ENCODE results near the gene SPACDR. TPM values are rescaled to one million over a fixed set of nuclear protein-coding genes. Genes with fewer than 3 reads are reported as not detected.

The SPACDR gene
- total RNA-seq, 2 experiments from 2014 or later: 0.64 to 0.93 TPM

GRCh38 chr7:100486111-100486636 lies 22.1 kb upstream of the SPACDR start:
- POLR2A ChIA-PET: no interaction called here
- H3K9me3 ChIP-seq (ENCODE audit: control insufficient read depth in 1 of 2, insufficient read depth in 1 of 2, low read length in 2 of 2): no peaks in the 10 kb centered on the region
- TF ChIP-seq, protein P1, sequence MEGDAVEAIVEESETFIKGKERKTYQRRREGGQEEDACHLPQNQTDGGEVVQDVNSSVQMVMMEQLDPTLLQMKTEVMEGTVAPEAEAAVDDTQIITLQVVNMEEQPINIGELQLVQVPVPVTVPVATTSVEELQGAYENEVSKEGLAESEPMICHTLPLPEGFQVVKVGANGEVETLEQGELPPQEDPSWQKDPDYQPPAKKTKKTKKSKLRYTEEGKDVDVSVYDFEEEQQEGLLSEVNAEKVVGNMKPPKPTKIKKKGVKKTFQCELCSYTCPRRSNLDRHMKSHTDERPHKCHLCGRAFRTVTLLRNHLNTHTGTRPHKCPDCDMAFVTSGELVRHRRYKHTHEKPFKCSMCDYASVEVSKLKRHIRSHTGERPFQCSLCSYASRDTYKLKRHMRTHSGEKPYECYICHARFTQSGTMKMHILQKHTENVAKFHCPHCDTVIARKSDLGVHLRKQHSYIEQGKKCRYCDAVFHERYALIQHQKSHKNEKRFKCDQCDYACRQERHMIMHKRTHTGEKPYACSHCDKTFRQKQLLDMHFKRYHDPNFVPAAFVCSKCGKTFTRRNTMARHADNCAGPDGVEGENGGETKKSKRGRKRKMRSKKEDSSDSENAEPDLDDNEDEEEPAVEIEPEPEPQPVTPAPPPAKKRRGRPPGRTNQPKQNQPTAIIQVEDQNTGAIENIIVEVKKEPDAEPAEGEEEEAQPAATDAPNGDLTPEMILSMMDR (IDR thresholded peaks at IDR 0.05): no peak
- intact Hi-C loops (cut with DNase I, micrococcal nuclease): no loop called here
- H3K36me3 Mint-ChIP-seq (ENCODE audit: low read depth): no peaks in the 10 kb centered on the region
- no peak for ATAC-seq (ENCODE audit: poor library complexity)
- no peak overlapping the region for H3K27ac ChIP-seq (ENCODE audit: low read depth in 1 of 2, low read length in 2 of 2)
- peaks cover 27% of the 10 kb centered on the region for H3K4me1 Mint-ChIP-seq (ENCODE audit: low read depth)
- no peaks in the 10 kb centered on the region for H3K27me3 Mint-ChIP-seq
- H3K4me3 ChIP-seq (ENCODE audit: low read length): no peak overlapping the region
- H3K36me3 ChIP-seq (ENCODE audit: insufficient read depth, low read length): no peaks in the 10 kb centered on the region
- CTCF ChIA-PET: interaction anchor here (1.2 kb wide), 1 partner anchor 74 kb away, joined by 3 read pairs; no protein-coding TSS in a partner anchor
- H3K27ac Mint-ChIP-seq: peak overlapping the region; percentile 43
- no peaks in the 10 kb centered on the region for H3K9me3 Mint-ChIP-seq
- no peaks in the 10 kb centered on the region for H3K27me3 ChIP-seq (ENCODE audit: control insufficient read depth in 1 of 2, insufficient read depth in 2 of 2, low read length in 2 of 2)
- H3K4me3 Mint-ChIP-seq: no peak overlapping the region
- peaks cover 39% of the 10 kb centered on the region for H3K4me1 ChIP-seq (ENCODE audit: insufficient read depth, low read length)
- DNase-seq: no peak

GRCh38 chr7:100485471-100485876 lies 21.4 kb upstream of the SPACDR start:
- Histone ChIP-seq H3K27ac (ENCODE audit: low read depth in 1 of 2, low read length in 2 of 2) (no peak overlapping the region), H3K4me3 (ENCODE audit: low read length) (no peak overlapping the region), H3K36me3 (ENCODE audit: insufficient read depth, low read length) (no peaks in the 10 kb centered on the region), H3K4me1 (ENCODE audit: insufficient read depth, low read length) (peaks cover 40% of the 10 kb centered on the region), H3K27me3 (ENCODE audit: control insufficient read depth in 1 of 2, insufficient read depth in 2 of 2, low read length in 2 of 2) (no peaks in the 10 kb centered on the region), H3K9me3 (ENCODE audit: control insufficient read depth in 1 of 2, insufficient read depth in 1 of 2, low read length in 2 of 2) (no peaks in the 10 kb centered on the region)
- Mint-ChIP-seq H3K4me1 (ENCODE audit: low read depth) (peaks cover 27% of the 10 kb centered on the region), H3K27me3 (no peaks in the 10 kb centered on the region), H3K4me3 (peak overlapping the region; percentile 20), H3K36me3 (ENCODE audit: low read depth) (no peaks in the 10 kb centered on the region), H3K9me3 (no peaks in the 10 kb centered on the region), H3K27ac (peak overlapping the region; percentile 43)
- DNase-seq (peak in 1 of 14 experiments; percentile 51), ATAC-seq (ENCODE audit: poor library complexity) (no peak)
- ChIA-PET CTCF (interaction anchor here (1.0 kb wide), 2 partner anchors 16 to 74 kb away, joined by 3 read pairs; no protein-coding TSS in a partner anchor), POLR2A (no interaction called here)
- intact Hi-C loops (cut with DNase I, micrococcal nuclease): no loop called here
- TF ChIP-seq, protein P1 (IDR thresholded peaks at IDR 0.05): no peak

DNA sequence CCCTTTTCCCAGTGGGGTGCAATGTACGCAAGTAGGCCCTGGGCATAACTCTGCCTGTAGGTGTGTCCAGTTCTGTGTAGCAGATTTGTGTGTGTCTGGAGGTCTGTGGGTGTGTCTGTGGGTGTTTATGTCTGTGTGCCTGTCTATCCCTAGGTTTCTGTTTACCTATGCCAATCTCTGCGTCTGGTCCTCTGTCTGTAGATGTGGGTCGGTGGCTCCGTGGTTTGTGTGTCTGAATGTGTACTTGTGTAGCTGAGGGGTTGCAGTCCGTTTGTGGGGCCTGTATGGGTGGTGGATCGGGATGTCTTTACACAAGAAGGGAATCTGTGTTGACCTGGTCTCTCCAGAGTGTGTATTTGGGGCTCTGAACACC lies 20.6 kb upstream of the SPACDR start:
- ChIA-PET POLR2A (no interaction called here), CTCF (interaction anchor here (1.0 kb wide), 2 partner anchors 16 to 75 kb away, joined by 3 read pairs; no protein-coding TSS in a partner anchor)
- peak overlapping the region; percentile 71 for H3K4me3 Mint-ChIP-seq
- no peaks in the 10 kb centered on the region for H3K9me3 ChIP-seq (ENCODE audit: control insufficient read depth in 1 of 2, insufficient read depth in 1 of 2, low read length in 2 of 2)
- H3K27me3 ChIP-seq (ENCODE audit: control insufficient read depth in 1 of 2, insufficient read depth in 2 of 2, low read length in 2 of 2): no peaks in the 10 kb centered on the region
- H3K36me3 Mint-ChIP-seq (ENCODE audit: low read depth): no peaks in the 10 kb centered on the region
- H3K27me3 Mint-ChIP-seq: no peaks in the 10 kb centered on the region
- peak in 2 of 14 experiments; percentile 37 to 55 for DNase-seq
- H3K4me3 ChIP-seq (ENCODE audit: low read length): no peak overlapping the region
- peak overlapping the region; percentile 27 for H3K27ac Mint-ChIP-seq
- peak; percentile 5 for ATAC-seq (ENCODE audit: poor library complexity)
- H3K36me3 ChIP-seq (ENCODE audit: insufficient read depth, low read length): no peaks in the 10 kb centered on the region
- intact Hi-C loops (cut with DNase I, micrococcal nuclease): loop anchor here in 1 of 2 experiments (5.0 kb wide), 2 partner anchors 53 to 208 kb away; partner anchors contain the start of genes AGFG2 and GIGYF1
- peaks cover 22% of the 10 kb centered on the region for H3K4me1 Mint-ChIP-seq (ENCODE audit: low read depth)
- no peaks in the 10 kb centered on the region for H3K9me3 Mint-ChIP-seq
- TF ChIP-seq, protein P1 (IDR thresholded peaks at IDR 0.05): no peak
- no peak overlapping the region for H3K27ac ChIP-seq (ENCODE audit: low read depth in 1 of 2, low read length in 2 of 2)
- peaks cover 40% of the 10 kb centered on the region for H3K4me1 ChIP-seq (ENCODE audit: insufficient read depth, low read length)

All from CD4-positive, alpha-beta T cell (primary cell).